GM19099 (cell line): ENCODE measurements around the gene TCF4.

Source experiments
- POLR2A ChIP-seq: IDR thresholded peaks from 3 replicates; pipeline ENCODE4 v1.6.1; 2011; ENCODE audit warnings: low read depth; ENCODE audit not compliant: insufficient read length; ENCODE audit errors: extremely low read depth

Gene TCF4

DNA sequence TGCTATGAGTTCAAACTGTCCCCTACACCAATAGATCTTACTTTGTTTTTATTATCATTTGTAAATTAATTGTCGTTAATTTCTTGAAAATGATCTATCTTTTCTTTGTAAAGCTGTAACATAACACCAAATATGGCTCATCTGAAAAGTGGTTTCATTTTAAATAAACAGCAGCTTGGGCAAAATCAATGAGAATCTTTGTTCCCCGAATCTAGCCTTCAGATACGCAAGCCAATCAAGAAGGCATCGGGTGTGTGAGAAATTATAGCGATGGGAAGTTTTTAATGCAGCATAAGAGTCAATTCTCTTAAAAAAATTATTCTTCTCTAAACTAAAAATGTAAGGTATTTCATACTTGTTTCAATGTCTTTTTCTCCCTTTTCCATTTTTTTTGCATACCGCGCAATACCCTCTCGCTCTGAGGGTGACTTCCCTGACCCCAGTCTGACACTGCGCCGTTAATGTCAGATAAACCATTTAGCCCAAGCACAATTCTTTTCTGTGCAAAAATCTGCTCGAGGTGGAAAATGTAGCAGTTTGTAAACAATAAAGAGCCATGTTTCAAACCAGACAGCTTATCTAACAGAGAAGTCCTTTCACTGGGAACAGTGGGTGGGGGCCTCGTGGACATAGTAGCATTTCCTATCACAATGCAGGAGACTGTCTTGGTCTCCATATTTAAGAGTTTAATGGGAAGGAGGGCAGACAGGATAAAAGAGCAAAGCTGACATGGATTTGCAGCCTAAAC lies 129.4 kb downstream of the TCF4 start:
- no peak for TF ChIP-seq POLR2A

DNA sequence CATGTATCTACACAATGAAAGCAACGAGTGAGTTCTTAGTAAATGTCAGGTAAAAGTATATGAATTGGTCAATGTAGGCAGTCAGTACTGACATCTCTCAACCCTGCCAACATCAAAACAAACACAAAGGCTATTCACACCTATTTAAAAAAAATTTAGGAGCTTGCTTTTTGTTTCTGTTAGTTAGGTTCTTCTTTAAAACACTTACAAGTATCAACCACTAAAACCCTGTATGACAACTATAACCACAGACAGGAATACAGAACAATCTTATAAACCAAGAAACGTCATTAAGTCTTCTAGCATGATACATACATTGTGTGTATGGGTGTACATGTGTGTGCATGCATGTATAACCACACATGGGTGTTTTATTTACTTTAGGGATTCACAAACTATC lies 131.0 kb downstream of the TCF4 start:
- no peak for TF ChIP-seq POLR2A

DNA sequence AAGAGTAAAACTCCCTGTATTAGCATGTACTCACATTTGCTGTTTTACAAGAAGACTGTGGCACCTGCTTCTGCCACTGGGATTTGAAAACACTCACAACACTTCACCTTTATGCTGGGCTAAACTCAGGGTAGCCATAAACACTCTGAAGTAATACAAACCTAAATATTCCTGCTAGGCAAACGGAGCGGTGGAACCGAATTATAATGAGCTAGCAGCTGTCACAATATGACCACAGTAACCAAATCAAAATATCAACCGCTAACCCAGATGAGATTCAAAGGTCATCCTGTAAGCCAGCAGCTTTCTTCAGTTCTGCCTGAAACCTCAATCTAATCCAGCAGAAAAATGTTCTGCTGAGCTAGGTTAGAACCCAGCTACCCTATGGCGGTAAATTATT lies 132.1 kb downstream of the TCF4 start:
- TF ChIP-seq POLR2A, result no peak

DNA sequence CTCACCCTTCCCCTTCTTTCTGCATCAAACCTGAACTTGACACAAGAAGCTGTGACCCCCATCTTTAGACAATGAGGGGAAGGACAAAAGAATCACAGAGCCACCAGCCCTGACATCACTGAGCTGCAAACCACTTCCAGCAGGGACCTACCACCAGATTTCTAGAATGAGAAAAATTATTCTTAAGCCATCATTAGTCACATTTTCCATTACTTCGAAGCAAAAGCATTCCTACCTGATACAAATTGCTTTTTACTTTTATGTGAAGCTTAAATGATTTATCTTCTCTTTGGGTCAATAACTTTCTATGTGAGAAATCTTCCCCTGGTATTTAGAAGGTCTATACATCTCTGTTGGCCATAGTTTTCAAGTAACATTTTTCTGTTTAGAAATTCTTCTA lies 134.8 kb downstream of the TCF4 start:
- no peak for TF ChIP-seq POLR2A

DNA sequence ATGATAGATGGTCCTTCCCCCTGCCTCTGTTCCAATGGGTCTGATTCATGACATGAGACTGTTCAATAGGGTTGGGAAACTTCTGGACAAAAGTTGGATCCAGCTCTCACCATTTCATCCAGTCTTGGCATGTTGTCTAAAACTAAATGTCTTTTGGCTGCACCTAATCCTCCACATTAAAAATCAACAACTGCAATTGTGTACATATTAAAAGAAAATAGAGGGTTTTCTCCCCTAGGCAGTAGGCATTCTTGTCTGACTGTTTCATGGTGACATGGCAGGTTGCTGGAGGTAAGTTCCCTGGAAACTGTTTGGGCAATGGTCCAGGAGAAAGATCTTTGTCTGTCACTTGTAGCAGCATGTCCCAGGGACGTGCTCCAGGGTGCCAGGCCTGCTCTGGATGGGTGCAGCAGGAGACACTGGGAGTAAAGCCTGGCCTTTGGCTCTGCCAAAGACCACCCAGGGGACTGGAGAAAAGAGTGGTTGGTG lies 135.8 kb downstream of the TCF4 start:
- no peak for TF ChIP-seq POLR2A

DNA sequence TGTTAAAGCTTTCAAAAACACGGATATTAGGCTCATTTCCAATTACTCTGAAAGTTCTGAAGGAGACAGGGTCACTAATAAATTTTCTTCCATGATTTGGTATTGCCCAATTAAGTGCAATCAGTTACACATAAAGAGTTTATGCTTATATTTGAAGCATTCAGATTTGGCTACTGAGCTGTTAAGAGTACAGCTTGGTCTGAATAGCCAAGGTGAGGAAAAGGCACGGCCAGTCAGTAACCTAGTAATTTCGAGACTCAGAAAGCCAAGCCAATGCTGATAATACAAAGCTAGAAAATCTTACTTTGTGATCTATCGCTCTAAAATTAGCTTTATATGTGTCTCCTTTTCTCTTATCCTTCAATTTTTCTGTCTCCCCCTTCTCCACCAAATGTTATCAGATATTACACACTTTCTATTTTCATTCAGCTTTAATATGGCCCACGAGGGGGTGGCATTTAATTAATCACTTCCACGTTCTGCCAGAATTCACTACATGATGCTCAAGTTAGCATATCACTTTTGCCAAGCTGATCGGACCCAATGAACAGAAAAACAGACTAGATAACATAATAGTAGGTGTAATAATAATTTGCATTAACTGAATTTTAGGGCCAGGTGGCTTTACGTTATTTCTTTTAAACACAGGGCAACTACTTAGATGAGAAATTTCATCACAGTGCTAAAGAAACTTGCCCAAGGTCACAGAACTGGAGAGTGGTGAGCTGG lies 138.4 kb downstream of the TCF4 start:
- TF ChIP-seq POLR2A, result no peak

DNA sequence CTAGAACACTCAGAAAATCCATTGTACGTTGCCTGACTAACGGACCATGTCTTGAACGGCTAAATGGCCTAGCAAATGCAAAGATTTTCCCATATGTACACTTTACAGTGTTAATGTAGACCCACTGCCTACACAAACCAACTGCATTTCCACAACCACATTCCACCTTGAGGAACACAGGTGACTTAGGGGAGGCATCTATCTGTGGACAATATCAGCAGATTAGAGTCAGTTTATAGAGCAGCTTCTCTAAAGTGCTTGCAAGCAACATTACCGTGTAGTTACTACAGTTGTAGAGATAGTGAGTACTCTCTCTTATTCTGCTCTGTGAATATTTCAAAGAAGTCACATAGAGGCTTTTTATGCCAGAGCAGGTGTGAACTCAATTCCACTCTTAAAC lies 139.6 kb downstream of the TCF4 start:
- no peak for TF ChIP-seq POLR2A

DNA sequence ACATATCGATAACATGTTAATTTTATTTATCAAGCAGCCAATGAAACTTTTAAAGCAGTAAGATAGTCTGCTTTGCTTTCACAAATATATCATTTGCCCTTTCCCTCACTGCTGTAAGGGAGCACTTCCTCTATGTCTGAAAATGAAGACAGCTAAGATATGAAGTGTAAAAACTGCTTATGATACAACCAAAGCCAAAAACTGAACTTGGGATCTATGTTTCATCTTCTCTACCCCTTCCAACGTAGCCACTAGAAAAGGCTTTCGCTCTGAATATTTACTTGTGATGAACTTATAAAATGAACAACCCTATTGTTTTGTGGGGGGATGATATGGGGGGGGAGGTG lies 140.3 kb downstream of the TCF4 start:
- TF ChIP-seq POLR2A, result no peak

DNA sequence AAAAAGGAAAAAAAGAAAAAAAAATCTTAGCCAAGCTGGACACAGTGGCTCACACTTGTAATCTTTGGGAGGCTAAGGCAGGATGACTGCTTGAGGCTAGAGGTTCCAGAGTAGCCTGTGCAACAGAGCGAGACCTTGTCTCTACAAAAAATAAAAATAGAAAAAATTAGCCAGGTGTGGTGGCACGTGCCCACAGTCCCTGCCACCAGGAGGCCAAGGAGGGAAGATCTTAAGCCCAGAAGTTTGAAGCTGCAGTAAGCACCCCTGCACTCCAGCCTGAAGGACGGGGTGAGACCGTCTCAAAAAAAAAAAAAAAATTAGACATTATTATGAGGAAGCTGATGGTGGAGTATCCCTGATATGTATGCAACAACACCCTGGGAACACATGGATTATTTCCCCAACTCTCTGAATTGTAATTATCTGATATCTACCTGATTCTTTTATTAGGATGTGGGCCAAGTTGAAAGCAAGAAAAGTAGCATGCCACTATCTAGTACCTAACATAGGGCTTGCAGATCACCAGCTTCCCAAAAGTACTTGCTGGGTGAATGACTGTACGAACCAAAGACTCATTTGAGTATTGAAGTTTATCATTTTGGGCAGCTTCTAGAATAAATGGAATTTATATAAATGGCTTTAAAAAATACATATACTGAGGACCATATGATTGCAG lies 140.9 kb downstream of the TCF4 start:
- no peak for TF ChIP-seq POLR2A

DNA sequence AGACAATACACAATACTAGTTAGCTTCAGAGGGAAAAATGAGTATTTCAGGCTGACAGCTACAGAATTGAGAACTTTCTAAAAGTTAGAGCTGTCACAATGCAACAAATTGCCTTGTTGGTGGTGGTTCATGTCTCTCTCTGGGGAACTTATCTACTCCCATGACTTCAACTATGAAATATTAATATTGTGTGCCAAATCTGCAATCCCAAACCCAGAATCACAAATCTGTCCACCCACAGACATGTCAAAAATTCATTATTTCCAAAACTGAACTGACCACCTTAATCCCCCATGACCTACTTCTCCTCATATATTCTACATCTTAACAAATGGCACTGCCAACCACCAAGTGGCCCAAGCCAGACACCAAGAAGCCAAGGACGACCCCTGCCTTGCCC lies 143.5 kb downstream of the TCF4 start:
- no peak for TF ChIP-seq POLR2A

DNA sequence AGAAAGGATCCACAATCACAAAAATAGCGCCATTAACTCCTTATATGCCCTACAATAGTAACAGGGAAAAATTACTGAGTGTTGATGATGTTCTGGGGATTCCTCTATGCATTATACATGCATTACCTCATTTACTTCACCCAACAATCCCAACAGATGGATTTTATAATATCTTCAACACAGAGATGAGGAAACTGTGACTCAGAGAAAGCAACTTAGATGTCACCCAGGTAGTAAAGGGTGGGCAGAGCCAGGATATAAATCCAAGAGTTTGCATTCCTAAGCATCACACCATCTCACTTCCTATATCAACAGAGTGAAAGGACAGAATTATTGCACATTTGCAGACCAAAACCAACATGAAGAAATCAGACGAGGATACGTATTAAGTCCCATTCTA lies 144.2 kb downstream of the TCF4 start:
- TF ChIP-seq POLR2A, result no peak

DNA sequence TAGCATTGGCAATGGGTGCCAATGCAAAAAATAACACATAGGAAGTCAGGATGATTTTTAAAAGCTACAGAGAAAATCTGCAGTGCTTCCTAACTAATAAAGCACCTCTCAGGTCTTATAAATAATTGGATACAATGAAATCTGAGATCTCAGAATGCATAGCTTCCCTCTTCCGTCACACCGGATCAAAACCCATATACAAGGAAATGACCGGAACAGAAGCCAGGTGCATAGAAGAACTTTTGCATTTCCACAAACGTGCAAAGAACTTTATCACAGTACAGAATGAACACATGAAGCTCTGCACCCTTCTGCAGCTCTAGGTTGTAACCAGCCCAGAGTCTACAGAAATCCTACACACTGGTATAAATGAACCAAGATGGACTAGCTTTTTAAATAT lies 145.4 kb downstream of the TCF4 start:
- TF ChIP-seq POLR2A, result no peak

DNA sequence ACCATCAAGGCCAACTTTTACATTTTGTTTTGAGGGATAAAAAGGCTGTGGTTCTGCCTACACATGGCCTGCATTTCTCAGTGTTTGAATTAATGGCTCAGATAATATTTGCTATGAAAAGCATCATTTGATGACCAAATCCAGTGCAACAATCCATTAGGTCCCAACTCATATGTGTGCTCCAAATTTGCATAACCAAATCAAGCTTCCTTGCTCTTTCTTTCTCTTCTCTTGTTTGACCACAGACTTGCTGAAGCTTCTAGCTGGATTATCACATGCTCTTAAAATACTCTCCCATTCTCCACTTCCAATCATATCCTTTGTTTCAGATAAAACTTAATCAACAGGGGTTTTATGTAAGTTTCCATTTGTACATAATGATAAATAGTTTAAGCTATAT lies 147.0 kb downstream of the TCF4 start:
- TF ChIP-seq POLR2A, result no peak

DNA sequence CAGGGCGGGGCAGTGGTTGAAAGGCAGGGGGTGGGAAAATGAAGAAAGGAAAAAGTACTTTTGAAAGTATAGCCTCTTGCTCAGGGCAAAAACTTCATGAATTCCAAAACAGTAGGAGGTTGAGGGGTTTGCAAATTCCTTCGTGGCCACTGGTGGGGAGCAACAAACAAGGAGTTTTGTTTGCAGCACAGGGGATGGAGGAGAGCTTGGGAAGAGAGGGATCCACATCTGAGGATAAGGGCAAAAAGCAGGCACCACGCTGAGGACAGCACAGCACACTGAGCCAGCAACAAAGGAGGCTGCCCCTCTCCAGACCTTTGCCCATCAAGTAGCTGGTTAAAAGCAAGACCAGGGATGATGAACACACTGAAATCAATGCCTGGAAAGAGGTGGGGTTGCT lies 148.9 kb downstream of the TCF4 start:
- no peak for TF ChIP-seq POLR2A

DNA sequence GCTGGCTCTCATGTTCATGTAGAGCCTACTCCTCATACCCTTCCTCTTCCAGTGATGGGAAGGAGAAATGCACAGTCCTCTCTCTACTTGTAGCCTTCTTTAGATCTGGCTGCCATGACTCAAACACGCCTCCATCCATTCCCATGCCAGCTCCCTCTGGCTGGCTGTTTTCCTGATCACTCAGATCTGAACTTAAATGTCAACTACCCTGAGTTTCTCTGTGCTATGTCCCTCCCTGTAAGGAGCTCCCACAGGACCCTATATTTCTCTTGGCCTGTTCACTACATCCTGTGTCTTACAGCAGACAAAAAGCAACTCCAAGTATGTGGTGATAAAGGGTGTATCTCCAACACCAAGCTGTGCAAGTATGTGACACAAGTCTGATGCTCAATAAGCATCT lies 152.4 kb downstream of the TCF4 start:
- TF ChIP-seq POLR2A, result no peak

DNA sequence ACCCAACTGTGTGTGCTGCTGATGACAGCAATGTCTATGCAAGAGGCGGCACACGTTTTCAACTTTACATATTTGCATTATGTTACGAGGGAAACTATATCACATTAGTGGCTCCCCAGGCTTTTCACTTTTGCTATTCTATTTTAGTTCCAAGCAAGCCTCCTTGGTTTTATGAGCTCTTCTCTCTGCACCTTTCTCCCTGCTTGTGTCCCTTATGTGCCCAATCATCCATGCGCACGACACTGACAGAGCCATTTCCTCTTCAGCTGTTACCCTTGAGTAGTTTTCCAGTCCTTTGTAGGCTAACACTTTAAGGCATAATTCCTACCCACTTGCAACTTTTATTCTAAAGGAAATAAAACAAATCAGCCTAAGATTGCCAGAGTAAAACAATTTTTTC lies 154.3 kb downstream of the TCF4 start:
- TF ChIP-seq POLR2A, result no peak

DNA sequence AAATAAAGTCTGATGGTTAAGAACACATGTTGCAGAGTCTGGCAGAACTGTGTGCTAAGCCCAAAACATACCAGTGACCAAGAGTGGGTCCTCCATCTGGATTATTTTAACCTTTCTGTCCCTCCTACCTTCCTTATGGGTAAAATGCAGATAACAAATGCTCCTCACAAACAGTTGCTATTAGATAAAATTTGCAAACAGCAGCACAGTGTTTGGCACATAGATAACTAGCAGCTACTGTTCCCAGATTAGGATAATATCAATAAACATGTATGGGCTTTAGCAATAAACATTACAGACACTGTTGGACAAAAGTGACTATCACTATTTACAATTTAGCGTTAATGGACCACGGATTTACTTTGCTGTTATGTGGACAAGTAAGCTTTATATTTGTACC lies 154.9 kb downstream of the TCF4 start:
- TF ChIP-seq POLR2A, result no peak
